H4 (cell line): ENCODE data around the gene AK8. TPM values are rescaled to one million over a fixed set of nuclear protein-coding genes. Genes with fewer than 3 reads are reported as not detected.

ENCODE experiments used
- DNase-seq: peaks from one replicate; pipeline ENCODE4 v3.0.0-alpha.2; 2015; ENCODE audit warnings: low spot score
- total RNA-seq: library from RNA; depleted of rRNA; stranded (reverse); fragments of >200 nt; shearing (Covaris generic); gene quantifications from 2 replicates; pipeline ENCODE4 v1.2.3, GENCODE V29; 2014

Gene AK8
- total RNA-seq, 1 experiment from 2014 or later = 0.21 TPM

DNA sequence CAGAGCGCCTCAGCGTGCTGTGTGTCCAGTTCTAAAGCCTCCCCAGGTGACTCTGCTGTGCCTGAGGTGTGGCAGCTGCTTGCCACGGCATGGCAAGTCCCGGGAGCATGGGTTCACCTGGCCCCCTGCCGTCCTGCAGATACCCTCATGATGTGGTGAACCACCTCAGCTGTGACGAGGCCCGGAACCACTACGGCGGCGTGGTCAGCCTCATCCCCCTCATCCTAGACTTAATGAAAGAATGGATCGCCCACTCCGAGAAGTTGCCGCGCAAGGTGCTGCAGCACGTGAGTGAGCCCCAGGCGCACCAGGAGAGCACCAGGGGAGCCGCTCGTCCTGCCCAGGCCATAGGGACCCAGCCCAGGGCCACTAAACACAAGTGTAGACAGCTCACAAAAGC, 10.1 kb upstream of the AK8 start:
- no peak for DNase-seq

DNA sequence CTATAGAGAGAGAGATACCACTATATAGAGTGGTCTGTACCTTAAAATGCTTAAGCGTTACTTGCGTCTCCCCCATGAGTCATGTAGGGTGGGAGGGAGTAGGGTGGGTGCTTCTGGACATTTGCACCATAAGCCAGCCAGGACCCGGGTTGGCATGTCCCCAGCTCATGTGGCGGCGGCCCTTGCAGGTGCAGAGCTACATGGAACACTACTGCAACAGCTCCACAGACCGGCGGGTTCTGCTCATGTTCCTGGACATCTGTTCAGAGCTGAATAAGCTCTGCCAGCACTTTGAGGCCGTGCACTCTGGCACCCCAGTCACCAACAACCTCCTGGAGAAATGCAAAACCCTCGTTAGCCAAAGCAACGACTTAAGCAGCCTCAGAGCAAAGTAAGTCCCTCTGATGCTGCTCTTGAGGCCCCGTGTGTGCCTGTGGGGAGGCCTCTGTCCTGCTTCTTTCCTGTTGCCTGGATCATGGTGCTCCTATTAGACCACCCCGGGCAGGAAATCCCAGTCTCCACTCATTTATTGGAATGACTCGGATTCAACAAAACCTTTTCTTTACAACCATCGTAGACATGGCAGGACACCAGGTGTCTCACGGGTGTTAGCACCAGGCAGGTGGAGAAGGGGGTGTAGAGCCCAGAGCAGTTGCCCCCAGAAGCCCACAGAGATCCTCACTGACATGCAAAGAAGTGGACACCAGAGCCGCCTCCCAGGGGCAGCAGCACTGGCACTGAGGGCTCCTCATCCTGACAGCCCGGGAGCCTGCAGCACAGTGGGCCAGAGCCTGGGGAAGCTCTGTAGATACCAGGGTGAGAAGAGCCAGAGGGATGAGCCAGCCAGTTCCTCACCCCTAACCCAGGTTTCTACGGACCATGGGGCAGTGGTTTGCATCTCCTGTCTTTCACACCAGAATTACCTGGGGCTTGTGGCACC, 9.4 kb upstream of the AK8 start:
- DNase-seq = no peak

DNA sequence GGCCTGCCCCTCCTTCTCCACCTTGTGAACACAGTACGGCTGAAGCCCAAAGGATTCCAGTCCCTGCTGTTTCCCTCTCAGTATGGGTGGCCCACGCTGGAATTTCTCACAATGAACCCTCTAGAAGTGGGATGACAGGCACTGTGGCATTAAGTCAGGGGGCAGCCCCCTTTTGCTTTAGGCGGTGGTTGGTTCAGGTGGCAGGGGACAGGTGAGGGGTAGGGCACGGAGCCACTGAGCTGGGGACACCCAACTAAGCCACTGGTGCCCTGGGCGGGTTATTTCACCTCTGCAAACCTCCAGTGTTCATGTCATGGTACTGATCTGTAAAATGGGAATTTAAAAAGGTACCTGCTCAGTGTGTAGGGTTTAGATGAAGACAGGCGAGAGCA, 8.2 kb upstream of the AK8 start:
- no peak for DNase-seq

DNA sequence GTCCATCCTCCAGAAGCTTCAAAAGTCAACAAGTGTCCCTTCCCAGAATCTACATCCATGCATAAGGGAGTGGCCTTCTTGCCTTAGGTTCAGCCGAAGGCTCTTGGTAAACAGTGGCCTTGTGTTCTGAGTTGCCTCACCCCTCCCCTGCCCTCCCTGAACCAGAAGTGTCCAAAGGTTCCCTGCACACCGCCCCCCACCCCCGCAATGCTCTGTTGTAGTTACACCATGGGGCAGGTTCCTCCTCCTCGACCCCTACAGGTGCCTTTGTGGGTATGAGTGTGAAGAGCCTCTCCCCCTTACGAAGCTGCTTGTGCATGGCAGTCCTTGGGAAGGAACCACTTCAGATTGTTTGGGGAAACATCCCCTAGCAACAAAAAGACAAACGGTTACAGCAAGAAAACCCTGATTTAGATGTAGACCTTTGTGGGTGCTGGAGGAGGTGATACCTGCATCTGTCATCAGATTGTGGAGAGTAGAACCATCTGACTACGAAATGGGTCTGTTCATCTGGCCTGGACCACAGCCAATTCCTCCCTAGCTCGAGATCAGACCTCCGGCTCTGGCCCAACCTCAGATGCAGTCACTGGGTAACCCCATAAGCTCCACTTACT, 7.7 kb upstream of the AK8 start:
- DNase-seq = no peak

DNA sequence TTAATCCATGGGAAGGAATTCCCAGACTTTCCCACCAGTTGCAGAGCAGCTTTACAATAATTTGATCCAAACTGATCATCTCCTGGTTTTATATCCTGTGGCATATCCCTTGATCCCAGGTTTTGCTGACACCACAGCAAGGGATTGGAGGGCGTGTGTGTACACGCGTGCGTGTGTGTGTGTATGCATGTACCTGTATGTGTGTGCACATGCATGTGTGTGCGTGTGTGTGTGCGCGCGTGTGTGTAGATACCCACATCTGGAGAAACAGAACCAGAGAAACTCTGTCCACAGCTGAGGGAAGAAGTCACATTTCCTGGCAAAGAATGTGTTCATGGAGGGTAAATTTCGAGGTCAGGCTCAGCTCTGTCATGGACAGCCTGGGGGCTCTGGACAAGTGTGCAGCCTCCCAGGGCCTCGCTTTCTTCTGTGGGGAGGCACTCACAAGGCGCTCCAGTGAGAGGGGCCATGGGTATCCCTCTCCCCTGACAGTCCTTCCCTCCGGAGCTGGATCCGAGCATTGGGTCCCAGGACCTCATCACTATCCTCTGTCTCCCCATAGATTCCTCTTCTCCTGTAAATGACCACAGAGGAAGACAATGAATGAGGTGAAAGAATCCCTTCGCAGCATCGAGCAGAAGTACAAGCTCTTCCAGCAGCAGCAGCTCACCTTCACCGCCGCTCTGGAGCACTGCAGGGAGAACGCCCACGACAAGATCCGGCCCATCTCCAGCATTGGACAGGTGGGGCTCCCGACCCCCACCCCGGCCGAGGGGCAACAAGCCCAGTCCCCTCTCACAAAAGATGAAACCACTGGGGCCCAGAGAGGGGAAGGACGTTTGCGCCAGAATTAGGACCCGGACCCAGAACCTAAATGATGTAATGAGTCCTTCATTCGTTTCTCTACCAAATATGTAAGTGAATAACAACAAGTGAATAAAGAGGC, 5.5 kb upstream of the AK8 start:
- no peak for DNase-seq

DNA sequence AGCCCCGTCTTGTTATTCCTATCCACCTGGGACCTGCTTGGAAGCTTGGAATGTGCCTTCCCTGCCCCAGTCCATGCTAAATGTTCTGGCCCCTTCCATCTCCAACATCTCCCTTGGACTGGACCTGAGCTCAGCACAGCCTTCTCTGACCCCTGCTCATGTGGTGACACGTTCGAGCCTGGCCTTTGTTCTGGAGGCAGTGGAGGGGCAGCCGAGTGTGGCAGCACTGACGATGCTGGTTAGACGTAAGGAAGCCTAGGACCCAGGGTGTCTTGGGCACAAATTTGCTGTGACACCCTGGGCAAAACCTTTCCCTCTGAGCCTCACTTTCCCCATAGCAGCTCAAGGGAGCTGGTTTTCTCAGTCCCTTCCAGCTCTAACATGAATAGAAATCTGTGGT, 4.5 kb upstream of the AK8 start:
- DNase-seq = no peak

DNA sequence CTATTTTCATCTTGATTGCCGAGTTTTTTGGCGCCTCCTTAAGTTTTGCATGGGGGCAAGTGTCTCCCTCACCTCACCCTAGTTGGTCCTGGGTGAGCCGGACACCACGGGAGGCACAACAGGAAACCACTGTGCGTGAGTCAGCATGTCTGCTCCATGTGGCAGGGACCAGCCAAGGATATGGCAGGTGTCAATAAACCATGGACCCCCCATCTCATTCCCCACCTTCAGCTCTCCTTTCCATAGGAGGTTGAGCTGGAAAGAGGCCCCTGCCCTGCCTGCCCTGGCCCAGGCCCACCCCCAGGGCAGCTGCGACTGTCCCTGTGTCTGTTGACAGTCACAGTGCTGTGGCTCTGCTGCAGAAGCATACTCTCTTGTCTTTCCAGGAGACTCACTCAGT, 3.7 kb upstream of the AK8 start:
- DNase-seq = no peak

DNA sequence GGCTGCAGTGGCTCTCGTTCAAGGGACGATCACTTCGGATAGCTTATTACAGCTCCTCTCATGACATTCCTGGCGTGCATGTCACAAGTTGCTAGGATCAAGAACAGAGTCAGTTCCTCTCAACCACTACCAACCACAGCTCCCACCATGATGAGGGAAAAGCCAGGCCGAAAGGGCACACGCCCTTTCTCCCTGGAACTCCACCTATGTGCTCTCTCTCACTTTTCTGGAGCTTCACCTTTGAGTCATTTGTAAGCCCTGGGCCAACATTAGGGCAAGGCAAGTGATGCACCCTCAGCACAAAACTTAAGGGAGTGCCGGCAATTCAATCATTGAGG, 2.2 kb upstream of the AK8 start:
- DNase-seq = no peak

DNA sequence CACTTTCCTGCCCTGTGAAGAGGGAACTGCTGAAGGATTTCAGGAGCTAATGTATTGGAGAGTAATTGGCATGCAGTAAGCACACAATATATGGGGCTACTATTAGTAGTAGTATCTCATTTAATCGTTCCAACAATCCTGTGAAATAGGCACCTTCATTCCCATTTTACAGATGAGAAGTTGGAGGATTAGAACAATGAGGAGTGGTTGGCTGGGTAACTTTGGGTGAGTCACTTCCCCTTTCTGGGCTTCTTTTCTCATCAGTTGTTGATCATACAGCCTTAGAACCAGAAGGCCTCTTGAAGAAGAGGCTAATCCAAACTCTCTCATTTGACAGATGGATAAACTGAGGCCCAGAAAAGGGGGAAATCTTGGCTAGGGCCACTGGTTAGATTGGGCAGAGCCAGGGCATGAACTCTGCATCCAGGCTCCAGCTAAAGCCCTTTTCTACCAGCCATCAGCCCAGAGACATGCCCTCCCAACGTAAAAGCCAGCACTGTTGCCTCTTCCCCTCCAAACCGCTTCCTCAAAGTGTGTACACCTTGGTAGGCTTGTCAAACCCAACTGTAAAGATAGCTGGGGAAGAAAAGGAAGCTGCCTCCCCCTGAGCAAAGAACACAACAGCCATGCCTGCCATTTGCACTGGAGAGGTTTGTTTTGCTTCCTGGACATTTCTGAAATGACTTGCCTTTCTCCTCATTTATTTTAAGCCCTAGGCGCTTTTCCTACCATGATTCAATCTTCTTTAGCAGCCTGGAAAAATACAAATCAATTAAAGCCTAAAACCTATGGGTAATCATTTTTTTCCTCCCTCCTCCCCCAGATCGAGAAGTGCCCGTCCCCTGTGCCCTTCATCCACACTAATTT, 1.6 kb upstream of the AK8 start:
- no peak for DNase-seq

DNA sequence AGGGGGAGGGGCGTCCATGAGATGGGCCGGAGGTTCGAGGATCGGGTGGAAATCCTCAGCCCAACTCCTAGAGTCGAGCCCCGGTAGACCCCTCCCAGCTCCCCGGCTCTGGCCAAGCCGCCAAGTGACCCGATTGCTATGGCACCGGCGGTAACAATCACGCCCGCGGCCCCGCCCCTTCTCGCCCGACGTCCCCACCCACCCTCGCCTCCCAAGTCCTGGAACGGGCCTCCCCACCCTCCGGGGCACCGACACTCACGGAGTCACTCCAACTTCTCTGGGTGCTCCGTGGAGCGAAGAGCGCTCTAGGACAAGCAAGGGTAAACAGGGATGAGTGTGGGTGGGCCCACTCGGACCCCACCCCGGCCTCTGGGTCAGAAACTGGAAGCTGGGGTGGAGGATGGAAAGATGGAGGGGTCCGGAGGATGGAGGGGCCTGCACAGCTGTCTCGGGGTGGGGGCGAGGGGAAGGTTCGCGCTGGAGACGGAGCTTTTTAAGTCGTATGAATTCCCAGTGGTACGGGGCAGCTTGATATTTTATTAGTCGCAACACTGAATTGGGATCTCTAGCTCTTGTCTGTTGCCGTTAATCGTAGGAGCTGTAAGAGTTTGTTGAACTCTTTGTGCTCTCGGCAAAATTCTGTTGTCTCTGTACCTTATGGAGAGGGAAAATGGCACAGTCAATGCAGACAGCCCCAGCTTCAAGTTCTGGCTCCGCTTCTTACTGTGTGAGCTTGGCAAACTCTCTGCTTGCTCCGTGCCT, 792 bp upstream of the AK8 start, which contains the start of gene SPACA9:
SPACA9 (plus strand) TSS at position 204 of the 762 bp plus-strand sequence. CDS start 5,050 bp downstream, outside the sequence.
- no peak for DNase-seq

DNA sequence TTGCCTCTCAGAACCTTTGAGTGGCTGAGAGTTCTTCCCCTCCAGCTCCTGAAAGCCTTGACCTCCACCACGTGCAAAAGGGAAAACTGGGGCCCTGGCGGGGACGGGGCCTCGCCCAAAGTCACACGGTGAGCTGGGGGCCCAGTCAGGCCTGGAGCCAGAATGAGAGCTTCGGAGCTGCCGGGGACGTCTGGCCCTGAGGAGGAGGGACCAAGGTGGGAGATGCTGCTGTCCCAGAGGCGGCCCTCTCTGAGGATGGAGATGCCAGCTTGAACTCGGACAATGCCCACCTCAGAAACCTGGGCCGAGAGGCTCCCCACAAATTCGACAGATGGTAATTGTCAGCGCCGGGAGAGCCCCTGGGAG, 643 bp downstream of the AK8 start:
- no peak for DNase-seq

DNA sequence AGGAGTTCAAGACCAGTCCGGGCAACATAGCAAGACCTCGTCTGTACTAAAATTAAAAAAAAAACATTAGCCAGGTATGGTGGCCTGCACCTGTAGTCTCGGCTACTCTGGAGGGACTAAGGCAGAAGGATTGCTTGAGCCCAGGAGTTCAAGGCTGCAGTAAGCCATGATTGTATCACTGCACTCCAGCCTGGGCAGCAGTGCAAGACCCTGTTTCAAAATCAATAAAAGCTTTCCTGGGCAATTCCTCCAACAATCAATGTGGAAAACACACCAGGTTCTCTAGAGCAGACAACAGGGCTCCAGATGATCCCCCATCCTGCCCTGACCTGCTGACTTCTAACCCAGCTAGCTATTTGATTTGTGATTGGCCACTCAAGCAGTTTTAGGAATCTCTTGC, 1.2 kb downstream of the AK8 start:
- DNase-seq = no peak

DNA sequence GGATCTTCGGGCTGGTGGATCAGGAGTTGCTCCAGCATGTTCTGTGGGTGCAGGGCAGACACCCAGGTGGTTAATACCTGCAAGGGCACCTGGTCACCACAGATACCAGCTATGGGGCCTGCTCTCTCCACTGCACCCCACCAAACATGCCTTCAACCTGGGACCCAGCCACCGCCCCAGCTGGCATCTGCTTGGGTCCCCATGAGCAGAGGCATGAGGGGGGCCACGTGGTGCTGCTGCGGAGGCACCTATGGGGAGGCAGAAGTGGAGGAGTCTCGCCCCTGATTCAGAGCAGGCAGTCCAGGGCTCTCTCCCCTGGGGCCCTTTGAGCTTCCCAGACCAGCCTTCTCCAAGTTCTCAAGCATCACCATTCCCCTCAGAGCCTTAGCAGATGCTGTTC, 2.9 kb downstream of the AK8 start:
- DNase-seq = no peak

DNA sequence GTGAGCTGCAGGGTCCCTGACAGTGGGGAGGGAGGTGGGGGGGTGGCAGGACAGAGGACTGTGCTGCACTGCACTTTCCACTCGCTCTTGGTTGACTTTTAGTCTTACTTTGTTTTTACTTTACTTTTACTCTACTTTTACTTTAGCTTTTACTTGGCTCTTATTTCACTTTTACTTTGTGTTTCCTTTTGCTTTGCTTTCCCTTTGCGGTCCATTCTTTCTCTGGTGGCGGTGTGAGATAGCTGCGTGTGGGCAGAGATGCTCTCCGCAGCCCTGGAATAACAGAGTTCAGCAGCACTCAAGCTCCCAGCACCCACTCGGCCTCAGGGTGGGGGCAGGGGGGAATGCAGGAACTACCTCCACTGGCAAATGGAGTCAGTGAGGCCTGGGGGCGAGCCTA, 4.7 kb downstream of the AK8 start:
- no peak for DNase-seq

DNA sequence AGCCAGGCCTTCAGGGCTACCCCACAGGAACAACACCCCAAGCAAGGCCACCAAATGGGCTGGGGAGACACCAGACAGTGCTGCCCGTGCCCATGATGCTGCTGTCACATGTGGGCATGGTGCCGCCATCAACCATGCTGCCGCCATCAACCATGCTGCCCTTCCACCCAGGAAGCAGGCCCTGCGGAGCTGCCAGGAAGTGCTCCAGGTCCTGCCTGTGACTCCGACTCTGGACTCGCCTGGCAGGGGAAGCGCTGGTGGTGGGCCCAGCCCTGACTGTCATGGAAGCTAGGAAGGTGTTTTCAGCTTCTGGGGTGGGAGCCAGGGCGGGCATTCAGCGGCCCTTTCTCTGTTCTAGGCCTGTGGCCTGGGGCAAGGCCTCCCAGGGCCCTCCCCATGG, 8.8 kb downstream of the AK8 start:
- no peak for DNase-seq

DNA sequence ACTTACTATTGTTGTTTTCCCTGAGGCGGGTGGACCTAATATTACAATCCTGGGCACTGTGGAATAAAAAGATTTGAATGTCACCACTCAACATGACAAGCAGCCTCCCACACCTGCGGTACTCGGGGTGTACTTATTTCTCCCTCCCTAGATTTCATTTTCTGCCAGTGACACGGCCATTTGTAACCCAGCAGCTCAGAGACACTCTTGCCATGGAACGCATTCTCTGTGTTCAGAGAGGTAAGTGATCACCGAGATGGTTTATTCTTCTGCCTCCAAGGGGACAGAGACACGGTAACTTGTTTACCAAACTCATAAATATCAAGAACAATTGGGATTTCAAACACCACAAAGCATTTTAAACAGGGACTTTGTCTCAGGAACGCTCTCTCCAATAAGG, 11.2 kb downstream of the AK8 start:
- no peak for DNase-seq

DNA sequence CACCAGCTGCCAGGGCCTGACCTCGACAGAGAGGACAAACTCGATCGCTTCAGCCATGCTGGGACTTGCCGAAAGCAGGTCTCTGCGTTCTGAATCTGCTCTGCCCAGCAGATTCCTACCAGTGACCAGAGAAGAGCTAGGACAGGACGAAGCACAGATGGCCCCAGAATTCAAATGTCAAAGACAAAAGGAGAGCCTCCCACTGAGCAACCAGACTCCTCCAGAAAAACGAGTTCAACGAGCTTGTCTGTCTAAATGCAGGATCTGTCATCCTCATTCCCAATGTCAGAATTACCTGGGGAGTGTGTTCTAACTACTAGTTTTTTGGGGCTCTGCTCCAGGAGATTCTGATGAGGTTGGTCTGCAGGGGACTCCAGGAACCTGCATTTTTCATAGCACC, 13.4 kb downstream of the AK8 start:
- no peak for DNase-seq

DNA sequence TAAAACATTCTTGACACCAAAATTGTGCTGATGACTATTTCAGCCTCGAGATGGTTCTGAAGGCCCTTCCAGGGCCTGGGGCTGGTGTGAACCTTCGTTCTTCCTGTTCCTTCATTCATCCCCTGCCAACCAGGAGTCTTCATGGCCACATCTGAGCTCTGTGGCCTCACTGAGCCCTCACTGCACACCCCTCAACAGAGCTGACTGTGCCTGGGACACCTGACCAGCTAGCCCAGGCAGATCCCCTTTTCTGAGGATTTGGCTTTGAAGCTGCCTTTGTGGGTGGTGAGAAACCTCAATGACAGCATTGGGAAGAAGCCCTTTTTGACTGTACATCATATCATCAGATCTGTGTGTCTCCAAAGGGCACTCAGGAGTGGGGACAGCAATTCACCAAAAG, 13.8 kb downstream of the AK8 start:
- DNase-seq = no peak

DNA sequence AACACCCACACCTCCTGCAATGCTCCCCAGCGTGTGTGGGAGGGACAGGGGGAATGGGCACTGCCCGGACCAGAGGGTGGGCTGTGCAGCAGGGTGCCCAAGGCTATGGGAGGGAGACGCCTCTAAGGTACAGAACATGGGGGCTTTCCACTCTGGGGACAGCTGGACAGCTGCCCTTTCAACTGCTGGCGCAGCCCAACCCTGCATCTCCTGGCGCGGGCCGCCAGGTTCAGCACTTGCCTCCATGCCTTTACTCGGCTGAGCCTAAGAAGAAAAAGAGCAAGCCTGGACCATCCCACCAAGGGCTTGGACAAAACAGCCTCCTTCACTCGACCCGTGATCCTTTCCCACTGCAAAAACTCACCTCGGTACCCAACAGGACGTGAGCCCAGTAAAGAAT, 15.0 kb downstream of the AK8 start:
- DNase-seq = no peak

DNA sequence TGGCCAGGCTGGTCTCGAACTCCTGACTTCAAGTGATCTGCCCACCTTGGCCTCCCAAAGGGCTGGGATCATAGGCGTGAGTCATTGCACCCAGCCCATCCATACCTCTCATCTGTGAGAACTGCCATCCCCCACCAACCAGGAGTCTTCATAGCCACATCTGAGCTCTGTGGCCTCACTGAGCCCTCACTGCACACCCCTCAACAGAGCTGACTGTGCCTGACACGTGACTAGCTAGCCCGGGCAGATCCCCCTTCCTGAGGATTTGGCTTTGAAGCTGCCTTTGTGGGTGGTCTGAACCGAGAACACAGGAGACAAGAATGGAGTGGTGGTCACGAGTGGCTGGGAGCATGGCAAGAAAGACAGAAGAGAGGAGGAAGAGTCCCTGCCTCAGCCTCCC, 15.6 kb downstream of the AK8 start:
- no peak for DNase-seq

DNA sequence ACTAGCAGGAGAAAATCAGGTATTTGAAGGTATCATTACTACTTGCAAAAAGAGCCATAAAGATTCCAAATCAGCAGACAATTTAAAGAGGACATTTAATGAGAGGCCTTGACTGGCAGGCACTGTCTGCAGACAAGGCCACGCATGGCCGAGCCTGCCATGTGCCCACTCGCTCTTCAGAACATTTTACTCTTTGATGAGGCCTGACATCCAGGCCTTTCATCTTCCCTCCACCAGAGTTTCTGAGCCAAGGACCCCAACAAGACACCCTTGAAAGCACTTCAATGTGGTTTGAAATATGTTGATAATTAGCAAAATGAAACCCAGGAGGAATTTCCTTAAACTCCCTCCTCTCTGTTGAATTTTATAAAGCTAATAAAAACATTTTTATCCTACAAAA, 16.4 kb downstream of the AK8 start:
- no peak for DNase-seq
